ENCODE results near the gene LRRTM3.

Gene LRRTM3

GRCh38 chr10:67098461-67098860, 172.6 kb downstream of the LRRTM3 start:
- Histone ChIP-seq H4K20me1 (ENCODE audit: insufficient read depth) (no peaks in the 10 kb centered on the region), H3K4me1 (ENCODE audit: low read depth, poor library complexity, severe bottlenecking) (no peaks in the 10 kb centered on the region), H3K4me3 (IDR thresholded peaks at IDR 0.05; ENCODE audit: insufficient read depth, low read depth, low read length) (no peak overlapping the region), H3K27ac (no peak overlapping the region), H3K79me2 (ENCODE audit: insufficient read depth, low read depth) (no peaks in the 10 kb centered on the region), H3K4me2 (no peak overlapping the region), H3K36me3 (ENCODE audit: insufficient read depth) (no peaks in the 10 kb centered on the region), H2AFZ (ENCODE audit: low read depth) (no peak overlapping the region), H3K27me3 (ENCODE audit: insufficient read depth, low read depth) (no peaks in the 10 kb centered on the region), H3K9ac (no peak overlapping the region)
- TF ChIP-seq, protein P1, sequence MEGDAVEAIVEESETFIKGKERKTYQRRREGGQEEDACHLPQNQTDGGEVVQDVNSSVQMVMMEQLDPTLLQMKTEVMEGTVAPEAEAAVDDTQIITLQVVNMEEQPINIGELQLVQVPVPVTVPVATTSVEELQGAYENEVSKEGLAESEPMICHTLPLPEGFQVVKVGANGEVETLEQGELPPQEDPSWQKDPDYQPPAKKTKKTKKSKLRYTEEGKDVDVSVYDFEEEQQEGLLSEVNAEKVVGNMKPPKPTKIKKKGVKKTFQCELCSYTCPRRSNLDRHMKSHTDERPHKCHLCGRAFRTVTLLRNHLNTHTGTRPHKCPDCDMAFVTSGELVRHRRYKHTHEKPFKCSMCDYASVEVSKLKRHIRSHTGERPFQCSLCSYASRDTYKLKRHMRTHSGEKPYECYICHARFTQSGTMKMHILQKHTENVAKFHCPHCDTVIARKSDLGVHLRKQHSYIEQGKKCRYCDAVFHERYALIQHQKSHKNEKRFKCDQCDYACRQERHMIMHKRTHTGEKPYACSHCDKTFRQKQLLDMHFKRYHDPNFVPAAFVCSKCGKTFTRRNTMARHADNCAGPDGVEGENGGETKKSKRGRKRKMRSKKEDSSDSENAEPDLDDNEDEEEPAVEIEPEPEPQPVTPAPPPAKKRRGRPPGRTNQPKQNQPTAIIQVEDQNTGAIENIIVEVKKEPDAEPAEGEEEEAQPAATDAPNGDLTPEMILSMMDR (conservative IDR thresholded peaks at IDR 0.05; ENCODE audit: low read depth, low read length) = no peak

GRCh38 chr10:67100951-67101350, 175.1 kb downstream of the LRRTM3 start:
- H3K27ac ChIP-seq = no peak overlapping the region
- no peak overlapping the region for H2AFZ ChIP-seq (ENCODE audit: low read depth)
- no peaks in the 10 kb centered on the region for H3K36me3 ChIP-seq (ENCODE audit: insufficient read depth)
- no peaks in the 10 kb centered on the region for H4K20me1 ChIP-seq (ENCODE audit: insufficient read depth)
- no peak overlapping the region for H3K4me3 ChIP-seq (IDR thresholded peaks at IDR 0.05; ENCODE audit: insufficient read depth, low read depth, low read length)
- H3K9ac ChIP-seq = no peak overlapping the region
- H3K4me2 ChIP-seq = no peak overlapping the region
- TF ChIP-seq, protein P1 (conservative IDR thresholded peaks at IDR 0.05; ENCODE audit: low read depth, low read length) = no peak
- no peaks in the 10 kb centered on the region for H3K4me1 ChIP-seq (ENCODE audit: low read depth, poor library complexity, severe bottlenecking)
- H3K79me2 ChIP-seq (ENCODE audit: insufficient read depth, low read depth) = no peaks in the 10 kb centered on the region
- no peaks in the 10 kb centered on the region for H3K27me3 ChIP-seq (ENCODE audit: insufficient read depth, low read depth)

DNA sequence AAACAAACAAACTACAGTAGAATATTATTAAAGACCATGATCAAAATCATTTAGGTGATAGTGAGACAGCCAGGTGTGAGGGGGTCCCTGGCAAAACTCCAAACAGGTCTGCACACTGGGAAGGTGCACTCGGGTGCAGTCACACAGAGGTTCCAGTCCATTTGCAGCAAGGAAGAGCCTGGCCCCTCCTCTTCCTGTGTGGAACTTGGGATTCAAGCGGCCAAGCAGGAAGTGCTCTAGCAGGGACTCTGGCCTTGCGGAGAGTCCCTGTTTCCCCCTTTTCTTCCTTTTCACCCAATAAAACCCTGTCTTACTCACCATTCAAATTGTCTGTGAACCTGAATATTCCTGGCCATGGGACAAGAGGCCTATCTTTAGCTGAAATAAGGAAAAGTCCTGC, 181.8 kb downstream of the LRRTM3 start:
- no peaks in the 10 kb centered on the region for H3K27me3 ChIP-seq (ENCODE audit: insufficient read depth, low read depth)
- H3K9ac ChIP-seq = no peak overlapping the region
- no peak overlapping the region for H2AFZ ChIP-seq (ENCODE audit: low read depth)
- H4K20me1 ChIP-seq (ENCODE audit: insufficient read depth) = no peaks in the 10 kb centered on the region
- H3K36me3 ChIP-seq (ENCODE audit: insufficient read depth) = no peaks in the 10 kb centered on the region
- H3K79me2 ChIP-seq (ENCODE audit: insufficient read depth, low read depth) = no peaks in the 10 kb centered on the region
- no peak overlapping the region for H3K27ac ChIP-seq
- TF ChIP-seq, protein P1 (conservative IDR thresholded peaks at IDR 0.05; ENCODE audit: low read depth, low read length) = no peak
- H3K4me2 ChIP-seq = no peak overlapping the region
- no peak overlapping the region for H3K4me3 ChIP-seq (IDR thresholded peaks at IDR 0.05; ENCODE audit: insufficient read depth, low read depth, low read length)
- H3K4me1 ChIP-seq (ENCODE audit: low read depth, poor library complexity, severe bottlenecking) = no peaks in the 10 kb centered on the region

DNA sequence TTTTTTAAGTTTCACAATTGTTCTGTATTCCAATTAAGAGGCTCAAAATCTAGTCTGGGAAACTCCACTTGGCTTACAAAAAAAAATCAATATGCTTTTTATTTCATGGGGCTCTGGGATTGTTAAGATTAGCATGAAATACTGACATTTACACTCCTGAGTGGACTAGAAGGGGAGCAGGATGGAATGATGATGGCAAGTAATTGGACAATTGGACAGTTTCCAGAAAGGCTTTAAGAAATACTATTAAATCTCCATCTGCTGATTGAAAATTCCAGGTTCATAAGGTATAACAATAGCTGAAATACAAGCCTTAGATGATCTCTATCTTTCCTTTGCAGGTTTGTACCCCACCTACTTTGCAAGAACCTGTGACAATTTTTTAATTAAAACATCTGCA, 184.4 kb downstream of the LRRTM3 start:
- Histone ChIP-seq H3K4me1 (ENCODE audit: low read depth, poor library complexity, severe bottlenecking) (no peaks in the 10 kb centered on the region), H2AFZ (ENCODE audit: low read depth) (no peak overlapping the region), H3K36me3 (ENCODE audit: insufficient read depth) (no peaks in the 10 kb centered on the region), H4K20me1 (ENCODE audit: insufficient read depth) (no peaks in the 10 kb centered on the region), H3K4me3 (IDR thresholded peaks at IDR 0.05; ENCODE audit: insufficient read depth, low read depth, low read length) (no peak overlapping the region), H3K27me3 (ENCODE audit: insufficient read depth, low read depth) (no peaks in the 10 kb centered on the region), H3K79me2 (ENCODE audit: insufficient read depth, low read depth) (no peaks in the 10 kb centered on the region), H3K4me2 (no peak overlapping the region), H3K27ac (no peak overlapping the region), H3K9ac (no peak overlapping the region)
- TF ChIP-seq, protein P1 (conservative IDR thresholded peaks at IDR 0.05; ENCODE audit: low read depth, low read length) = no peak

Measured in KMS-11 (cell line).